K562 (cell line): ENCODE data around the gene B3GNT7. TPM values are rescaled to one million over a fixed set of nuclear protein-coding genes. Genes with fewer than 3 reads are reported as not detected.
"Not testable (repeated sequence)": the region's sequence is repeated elsewhere in the genome, so short reads cannot be mapped to it uniquely, and the experiment has no call there.

Experiments
- ATAC-seq: fragments of 200-7000 bp; cut with Tn5 transposase; 3 replicates; pipeline ENCODE4 v1.9.1; 2020; ENCODE audit warnings: moderate library complexity
- BruUV-seq: library from RNA; stranded (reverse); fragments of 400-500 nt; replicated peaks from 2 replicates; lab custom pipeline; 2021; lab: Mats Ljungman, UMichigan
- CTCF ChIA-PET: fragments of 300-600 bp; formaldehyde crosslinking; extraction: SDS; loops from one replicate; lab custom pipeline; 2021; ENCODE audit warnings: low intra/inter-chr PET ratio; lab: Yijun Ruan, JAX
- POLR2A ChIA-PET: fragments of 300-600, 350-650 bp; sonication (Branson Sonifier 250); formaldehyde crosslinking; extraction: SDS; loops from one replicate; lab custom pipeline; 2021; ENCODE audit warnings: antibody characterized with exemption, inconsistent platforms; lab: Yijun Ruan, JAX
- DNase-seq, 4 experiments: peaks; one replicate each; pipeline versions ENCODE4 v3.0.0 to v3.0.0-alpha.2; 2011 to 2018; ENCODE audit warnings: low spot score in 3 of 4, mixed read lengths in 3 of 4; ENCODE audit errors: extremely low read depth in 1 of 4
- FAIRE-seq: peaks from 2 replicates; lab custom pipeline; 2011; peaks lifted over from hg19 to GRCh38; lab: Jason Lieb, UNC
- H2AFZ ChIP-seq: 2 replicates; pipeline ENCODE4 v1.6.0; 2011; ENCODE audit warnings: low read depth, low read length, control low read depth, inconsistent platforms
- H3K27ac ChIP-seq: fragments of 200-600 bp; 3 replicates; pipeline ENCODE4 v1.8.0; 2011; ENCODE audit warnings: low read depth, mild to moderate bottlenecking, control low read depth, inconsistent platforms, low read length, moderate library complexity, mixed read lengths; ENCODE audit errors: extremely low read depth
- H3K27me3 ChIP-seq, 2 experiments: fragments of 300-600 bp in 1 of 2; 2 replicates in 1 of 2; 3 replicates in 1 of 2; pipeline versions ENCODE4 v1.6.0 to v1.8.0; 2011; ENCODE audit warnings: inconsistent platforms in 2 of 2, low read length in 2 of 2, mild to moderate bottlenecking in 1 of 2, mixed read lengths in 1 of 2, moderate library complexity in 1 of 2; ENCODE audit not compliant: control insufficient read depth in 2 of 2, insufficient read depth in 2 of 2
- H3K36me3 ChIP-seq: fragments of 300-600 bp; 3 replicates; pipeline ENCODE4 v1.8.0; 2011; ENCODE audit warnings: mild to moderate bottlenecking, low read length, inconsistent platforms; ENCODE audit not compliant: control insufficient read depth, insufficient read depth
- H3K4me1 ChIP-seq, 2 experiments: fragments of 200-600 bp in 1 of 2; replicated peaks in 1 of 2; 2 replicates in 1 of 2; 3 replicates in 1 of 2; pipeline versions ENCODE4 v1.5.1 to v1.8.0; 2011; ENCODE audit warnings: inconsistent platforms in 2 of 2, low read length in 2 of 2, mild to moderate bottlenecking in 1 of 2, mixed read lengths in 1 of 2, moderate library complexity in 1 of 2; ENCODE audit not compliant: control insufficient read depth in 2 of 2, insufficient read depth in 2 of 2
- H3K4me2 ChIP-seq: 2 replicates; pipeline ENCODE4 v1.6.1; 2011; ENCODE audit warnings: low read length, control low read depth, inconsistent platforms, mixed read lengths; ENCODE audit not compliant: insufficient read depth
- H3K4me3 ChIP-seq: fragments of 200-600 bp; sonication (generic), shearing (Covaris generic); 2 replicates; pipeline ENCODE4 v1.5.1; 2016; ENCODE audit warnings: control low read depth, inconsistent platforms
- H3K79me2 ChIP-seq: fragments of 200-600 bp; 3 replicates; pipeline ENCODE4 v1.8.0; 2011; ENCODE audit warnings: low read length, inconsistent platforms; ENCODE audit not compliant: control insufficient read depth, insufficient read depth
- H3K9ac ChIP-seq, 2 experiments: 2 replicates each; pipeline versions ENCODE4 v1.6.0 to v1.6.1; 2011; ENCODE audit warnings: low read depth in 2 of 2, low read length in 2 of 2, control low read depth in 1 of 2, inconsistent platforms in 1 of 2, mild to moderate bottlenecking in 1 of 2, mixed read lengths in 1 of 2; ENCODE audit not compliant: insufficient read depth in 1 of 2
- H3K9me1 ChIP-seq: one replicate; pipeline ENCODE4 v1.6.0; 2011; ENCODE audit warnings: inconsistent platforms, mild to moderate bottlenecking, low read length, moderate library complexity; ENCODE audit not compliant: control insufficient read depth, insufficient read depth
- H3K9me3 ChIP-seq: replicated peaks from 2 replicates; pipeline ENCODE4 v1.5.1; 2011; ENCODE audit warnings: low read depth, low read length, inconsistent platforms; ENCODE audit not compliant: control insufficient read depth, insufficient read depth
- H4K20me1 ChIP-seq: replicated peaks from 2 replicates; pipeline ENCODE4 v1.6.1; 2011; ENCODE audit warnings: low read length, inconsistent platforms, mixed read lengths; ENCODE audit not compliant: control insufficient read depth, insufficient read depth
- ARID3B ChIP-seq: fragments of 250-450 bp; sonication (Bioruptor Pico); IDR thresholded peaks from 2 replicates; pipeline ENCODE4 v1.4.0; 2020; ENCODE audit warnings: borderline replicate concordance
- CREB3 ChIP-seq: fragments of 450-650 bp; conservative IDR thresholded peaks from 2 replicates; pipeline ENCODE4 v1.6.1; 2016; ENCODE audit warnings: missing genetic modification characterization, low read depth, mild to moderate bottlenecking, missing compliant biosample characterization, moderate library complexity
- ETS1 ChIP-seq: conservative IDR thresholded peaks from 2 replicates; pipeline ENCODE4 v1.6.1; 2011; ENCODE audit warnings: low read depth, mild to moderate bottlenecking, low read length; ENCODE audit not compliant: control insufficient read depth
- MAFG ChIP-seq: fragments of 450-650 bp; conservative IDR thresholded peaks from 2 replicates; pipeline ENCODE4 v1.6.1; 2016; ENCODE audit warnings: missing genetic modification characterization, missing compliant biosample characterization
- NUFIP1 ChIP-seq: fragments of 450-650 bp; IDR thresholded peaks from 2 replicates; pipeline ENCODE4 v1.6.1; 2018; ENCODE audit not compliant: partially characterized antibody
- PHF20 ChIP-seq: fragments of 450-650 bp; IDR thresholded peaks from 2 replicates; pipeline ENCODE4 v1.6.1; 2018; ENCODE audit not compliant: partially characterized antibody
- U2AF2 ChIP-seq: fragments of 200-400 bp; formaldehyde crosslinking; optimal IDR thresholded peaks from 2 replicates; pipeline ENCODE3; 2017; ENCODE audit warnings: low read depth, mild to moderate bottlenecking, low read length
- ZNF512 ChIP-seq: IDR thresholded peaks from 2 replicates; pipeline ENCODE4 v1.6.1; 2016; ENCODE audit warnings: missing genetic modification characterization, missing compliant biosample characterization
- ZNF717 ChIP-seq: fragments of 250-450 bp; sonication (Bioruptor Pico); IDR thresholded peaks from 2 replicates; pipeline ENCODE4 v1.5.0; 2021
- WGBS: fragments of 100-300 bp; shearing (Covaris generic); methylation state at CpG from one replicate; pipeline ENCODE4 v1.1.6; 2016; ENCODE audit warnings: low coverage, mixed read lengths; ENCODE audit not compliant: insufficient coverage; ENCODE audit errors: missing lambda C conversion rate; 5-methylcytosine and 5-hydroxymethylcytosine counted together
- in situ Hi-C: fragments of 300-500 bp; cut with MboI; formaldehyde crosslinking; loops from 4 replicates; pipeline ENCODE4 v1.15.0; 2018; ENCODE audit warnings: inconsistent platforms, mixed read lengths
- intact Hi-C: fragments of 100-400 bp; cut with micrococcal nuclease; formaldehyde crosslinking; loops from 2 replicates; pipeline ENCODE4 v1.14.2; 2022
- polyA plus RNA-seq, 8 experiments: library from polyadenylated mRNA; depleted of rRNA in 4 of 8; stranded (reverse) in 5 of 8; unstranded in 3 of 8; fragments of >200 nt; fragmentation: Nextera tagmentation in 2 of 8; fragmentation: Illumina TruSeq in 1 of 8; extraction: Ambion mirVana in 2 of 8; extraction: Trizol in 1 of 8; gene quantifications; 2 replicates each; pipeline versions ENCODE4 v1.2.1 to v1.2.3, GENCODE V29; 2011 to 2014; ENCODE audit warnings: inconsistent platforms in 1 of 8, missing spikeins in 1 of 8
- total RNA-seq, 7 experiments: library from RNA; depleted of rRNA in 6 of 7; stranded (reverse); fragments of >200 nt in 6 of 7; fragmentation: Illumina TruSeq in 2 of 7; extraction: Trizol in 2 of 7; gene quantifications; 2 replicates each; pipeline versions ENCODE4 v1.2.1 to v1.2.3, GENCODE V29; 2011 to 2021; ENCODE audit warnings: low replicate concordance in 1 of 7

Gene B3GNT7
- total and polyA plus RNA-seq, 9 of the 15 experiments (the other 6 are each of a cell fraction or from before 2014, with no cell fraction given) = 0.20 TPM; not detected in 8

- 21% methylated on average over 6 of the region's 10 CpGs for WGBS
- intact Hi-C loops, H3K4me3 ChIP-seq, H4K20me1 ChIP-seq, CTCF ChIA-PET, H3K4me2 ChIP-seq, H3K27ac ChIP-seq, H3K4me1 ChIP-seq, ATAC-seq, DNase-seq, H3K9ac ChIP-seq, H2AFZ ChIP-seq, BruUV-seq, H3K36me3 ChIP-seq, H3K79me2 ChIP-seq, H3K9me1 ChIP-seq, FAIRE-seq, in situ Hi-C loops, H3K9me3 ChIP-seq, H3K27me3 ChIP-seq: not testable (repeated sequence)
- POLR2A ChIA-PET = interaction anchor here (0.9 kb wide), 1 partner anchor 14 kb away, joined by 3 read pairs; no protein-coding TSS in a partner anchor
Measured at GRCh38 chr2:231349374-231349735, 46.2 kb upstream of the B3GNT7 start.

- 14% methylated on average over 4 of the region's 5 CpGs for WGBS
- no peak for ATAC-seq
- DNase-seq = no peak
- no peak for TF ChIP-seq NUFIP1
- no peak for TF ChIP-seq ZNF512 (tag)
- no peak for TF ChIP-seq ZNF717 (CRISPR knock-in tag)
- no peak for TF ChIP-seq ARID3B (CRISPR knock-in tag)
- no peak for TF ChIP-seq U2AF2
- no peak for TF ChIP-seq PHF20
- no peak for TF ChIP-seq MAFG (tag)
- no peak for TF ChIP-seq CREB3 (tag)
- TF ChIP-seq ETS1 = no peak
Measured at GRCh38 chr2:231351648-231352047, 43.9 kb upstream of the B3GNT7 start.

More at GRCh38 chr2:231351648-231352047, 43.9 kb upstream of the B3GNT7 start:
- Histone ChIP-seq H3K4me2 (no peak overlapping the region), H3K36me3 (no peaks in the 10 kb centered on the region), H4K20me1 (no peaks in the 10 kb centered on the region), H3K9me3 (0 out of 2 replicates have a peak, but pooled peaks cover 1% of the 10 kb centered on the region), H3K79me2 (no peaks in the 10 kb centered on the region), H3K9me1 (no peaks in the 10 kb centered on the region), H3K27ac (no peak overlapping the region), H2AFZ (no peak overlapping the region), H3K9ac (no peak overlapping the region), H3K4me3 (no peak overlapping the region), H3K27me3 (peaks cover 0 to 20% of the 10 kb centered on the region in 2 experiments; a peak in 3 of 5 replicates), H3K4me1 (peaks cover 5% of the 10 kb centered on the region in 2 experiments; a peak in 4 of 5 replicates)
- CTCF ChIA-PET = no interaction called here
- in situ Hi-C loops = no loop called here
- no TSS peak for BruUV-seq
- POLR2A ChIA-PET = no interaction called here
- no peak for FAIRE-seq
- intact Hi-C loops = no loop called here
